Activated naive CD8-positive, alpha-beta T cell treated with anti-CD3 and anti-CD28 coated beads, Interleukin-2, amount 50 U/mL, for 16 hours (primary cell): ENCODE measurements around the gene MS4A18.

Experiments
- DNase-seq: peaks from one replicate; pipeline ENCODE4 v3.0.0-alpha.2; 2020; ENCODE audit warnings: low read depth, low spot score

MS4A18 gene

DNA sequence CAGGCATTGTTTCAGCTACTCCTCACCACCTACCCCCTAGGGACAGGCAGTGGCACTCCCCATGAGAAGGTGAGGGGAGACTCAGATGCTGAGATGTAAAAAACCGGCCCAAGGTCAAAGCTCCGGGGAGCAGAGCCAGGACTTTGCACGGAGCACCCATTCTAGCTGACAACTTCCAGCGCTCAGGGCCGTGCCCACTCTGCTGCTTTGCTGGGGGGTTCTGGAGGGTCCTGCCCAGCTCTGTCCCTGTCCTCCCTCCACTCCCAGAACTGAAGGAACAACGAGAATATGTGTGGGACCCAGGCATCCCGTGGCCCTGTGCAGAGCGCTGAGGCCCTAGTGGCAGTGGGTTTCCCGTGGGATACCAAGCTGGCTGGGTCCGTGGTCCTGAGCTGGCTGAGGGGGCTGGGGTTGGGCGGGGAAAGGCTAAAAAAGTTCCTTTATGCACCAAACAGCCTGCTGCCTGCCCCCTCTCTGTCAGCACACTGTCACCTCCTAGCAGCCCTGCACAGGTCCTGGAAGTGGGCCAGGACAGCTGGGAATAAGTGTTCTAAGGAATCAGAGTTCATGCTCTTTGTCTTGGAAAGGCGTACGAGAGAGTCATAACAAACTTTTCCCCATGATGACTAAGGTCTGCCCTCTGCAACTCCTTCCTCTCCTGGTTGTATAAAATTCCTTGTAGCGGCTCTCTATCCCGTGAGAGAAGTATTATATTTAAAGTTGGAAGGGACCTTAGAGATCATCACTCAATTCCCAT lies 62.5 kb downstream of the MS4A18 start:
- no peak for DNase-seq

- no peak for DNase-seq
Measured at GRCh38 chr11:60788401-60789125, 64.0 kb downstream of the MS4A18 start.

- no peak for DNase-seq
Measured at GRCh38 chr11:60790726-60791125, 66.2 kb downstream of the MS4A18 start.

DNA sequence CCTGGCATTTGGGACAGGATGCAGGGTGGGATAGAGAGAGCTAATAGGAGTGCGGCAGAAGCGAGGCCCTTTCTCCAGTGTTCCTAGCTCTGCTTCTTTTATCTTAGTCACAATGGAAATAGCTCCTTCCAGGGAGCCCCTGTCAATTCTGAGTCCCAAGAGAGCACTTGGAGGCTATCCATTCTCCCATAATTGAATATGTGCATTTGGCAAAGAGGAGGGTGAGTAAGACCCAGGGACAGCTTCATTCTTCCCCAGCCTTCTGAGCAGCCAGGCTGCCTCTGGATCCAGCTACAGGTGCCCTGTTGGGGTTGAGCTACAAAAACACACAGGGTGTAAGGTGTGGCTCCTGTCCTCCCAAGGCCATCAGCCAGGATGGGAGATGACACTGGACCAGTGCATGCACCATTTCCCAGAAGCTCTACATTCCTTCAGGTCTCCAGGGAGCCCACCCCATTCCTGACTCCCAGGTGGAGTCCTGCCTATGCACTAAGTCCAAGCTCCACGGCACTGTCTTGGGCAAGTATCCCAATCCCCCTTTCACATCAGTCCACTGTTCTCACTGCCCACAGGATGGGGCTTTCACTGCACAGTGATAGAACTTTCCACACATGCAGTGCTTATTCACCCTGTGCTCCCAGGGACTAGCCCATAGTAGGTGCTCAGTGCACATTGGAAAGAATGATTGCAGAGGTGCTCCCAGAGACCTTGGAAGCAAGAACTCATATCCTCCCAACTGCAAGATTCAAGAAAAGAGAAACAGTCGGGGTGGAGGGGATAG lies 66.8 kb downstream of the MS4A18 start:
- no peak for DNase-seq

GRCh38 chr11:60792521-60792920 lies 68.0 kb downstream of the MS4A18 start:
- DNase-seq, result no peak
